D721Med (cell line): ENCODE data around the gene STARD10.
"Not testable (repeated sequence)": the region's sequence is repeated elsewhere in the genome, so short reads cannot be mapped to it uniquely, and the experiment has no call there.

Experiments
- DNase-seq: peaks from one replicate; pipeline ENCODE4 v3.0.0; 2011; ENCODE audit warnings: low spot score; ENCODE audit not compliant: insufficient read length
- FAIRE-seq: peaks from 2 replicates; lab custom pipeline; 2011; peaks lifted over from hg19 to GRCh38; lab: Jason Lieb, UNC
- CTCF ChIP-seq: IDR thresholded peaks from 2 replicates; pipeline ENCODE4 v1.5.1; 2012; ENCODE audit warnings: mild to moderate bottlenecking, control low read depth; ENCODE audit not compliant: insufficient read depth; ENCODE audit errors: missing control alignments

STARD10 gene

DNA sequence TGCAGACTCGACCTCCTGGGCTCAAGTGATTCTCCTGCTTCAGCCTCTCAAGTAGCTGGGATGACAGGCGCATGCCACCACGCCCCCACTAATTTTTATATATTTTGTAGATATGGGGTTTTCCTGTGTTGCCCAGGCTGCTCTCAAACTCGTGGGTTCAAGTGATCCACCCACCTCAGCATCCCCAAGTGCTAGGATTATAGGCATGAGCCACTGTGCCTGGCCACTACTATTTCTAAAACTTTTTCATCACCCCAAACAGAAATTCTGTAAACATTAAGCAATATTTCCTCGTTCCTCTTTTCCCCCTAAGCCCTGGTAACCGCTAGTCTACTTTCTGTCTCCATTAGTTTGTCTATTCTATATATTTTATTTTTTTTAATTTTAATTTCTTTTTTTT is 11.4 kb upstream of the STARD10 start:
- DNase-seq (no peak), FAIRE-seq (no peak)
- TF ChIP-seq CTCF, result no peak

- FAIRE-seq, result no peak
- no peak for TF ChIP-seq CTCF
- no peak for DNase-seq
Observed at GRCh38 chr11:72802822-72803221, 9.0 kb upstream of the STARD10 start.

DNA sequence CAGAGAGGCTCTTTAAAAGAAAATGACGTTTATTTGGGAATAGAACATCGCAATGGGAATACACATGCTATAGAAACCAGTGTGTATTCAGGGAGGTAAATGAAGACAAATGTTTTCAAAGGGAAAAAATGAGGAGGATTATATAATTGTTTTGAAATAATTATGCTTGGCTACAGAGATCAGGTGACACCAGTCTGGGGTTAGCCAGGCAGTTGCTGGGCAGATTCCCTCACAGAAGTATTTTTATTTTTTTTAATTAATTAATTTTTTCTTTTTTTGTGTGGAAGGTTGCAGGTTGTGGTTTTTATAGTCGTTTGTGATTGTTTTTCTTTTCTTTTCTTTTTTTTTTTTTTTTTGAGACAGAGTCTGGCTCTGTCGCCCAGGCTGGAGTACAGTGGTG is 5.6 kb upstream of the STARD10 start:
- no peak for TF ChIP-seq CTCF
- no peak for DNase-seq
- FAIRE-seq, result no peak

GRCh38 chr11:72798361-72798760 is 4.5 kb upstream of the STARD10 start:
- no peak for FAIRE-seq

GRCh38 chr11:72793076-72793424 is 797 bp downstream of the STARD10 start:
- no peak for TF ChIP-seq CTCF
- FAIRE-seq, result no peak
- peak; percentile 3 for DNase-seq

More at GRCh38 chr11:72798361-72798760, 4.5 kb upstream of the STARD10 start:
- no peak for TF ChIP-seq CTCF
- no peak for DNase-seq

DNA sequence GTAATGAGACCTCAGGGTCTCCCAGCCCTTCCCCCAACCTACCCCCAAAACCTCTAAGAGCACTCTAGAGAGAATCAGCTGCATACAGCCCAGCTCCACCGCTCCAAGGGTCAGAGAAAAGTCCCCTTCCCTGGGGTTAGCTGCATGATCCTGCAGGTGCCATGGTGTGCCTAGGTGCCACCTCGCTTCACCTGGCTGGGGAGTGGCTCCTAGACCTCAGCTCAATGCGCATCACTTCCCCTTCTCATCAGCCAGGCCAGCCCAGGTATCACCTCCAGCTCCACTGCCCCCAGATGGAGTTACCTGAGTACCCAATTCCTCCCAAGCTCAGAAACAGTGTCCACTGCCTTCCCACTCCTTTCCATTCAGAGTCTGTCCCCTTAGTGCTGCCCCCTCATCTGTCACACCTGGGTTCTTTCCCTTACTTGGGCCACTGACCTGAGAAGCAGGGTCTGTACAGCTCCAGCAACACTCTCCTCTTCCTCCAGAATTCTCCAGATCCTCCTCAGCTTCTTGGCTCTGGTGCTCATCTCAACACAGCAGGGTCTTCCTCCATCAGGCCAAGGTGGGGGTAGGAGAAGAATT is 1.3 kb downstream of the STARD10 start:
- no peak for TF ChIP-seq CTCF
- FAIRE-seq (no peak), DNase-seq (peak; percentile 13)

DNA sequence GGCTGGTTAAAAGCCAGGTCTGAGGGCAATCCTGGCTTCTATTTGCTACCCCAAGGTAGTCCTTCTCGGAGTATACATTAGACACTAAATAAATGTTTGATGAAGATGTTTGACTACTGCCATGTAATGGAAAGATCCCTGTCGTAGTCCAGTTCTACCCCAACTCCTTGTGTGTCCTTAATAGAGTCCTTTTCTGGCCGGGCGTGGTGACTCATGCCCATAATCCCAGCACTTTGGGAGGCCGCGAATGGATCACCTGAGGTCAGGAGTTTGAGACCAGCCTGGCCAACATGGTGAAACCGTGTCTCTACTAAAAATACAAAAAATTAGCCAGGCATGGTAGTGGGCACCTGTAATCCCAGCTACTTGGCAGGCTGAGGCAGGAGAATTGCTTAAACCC is 2.6 kb downstream of the STARD10 start:
- FAIRE-seq, DNase-seq: not testable (repeated sequence)

- FAIRE-seq, result no peak
- no peak for TF ChIP-seq CTCF
- peak; percentile 12 for DNase-seq
Observed at GRCh38 chr11:72789493-72790131, 4.2 kb downstream of the STARD10 start.
